G401.6 (cell line): Measurements from ENCODE around the gene CLDN6.

Experiments used
- FAIRE-seq: peaks from 2 replicates; lab custom pipeline; 2012; peaks lifted over from hg19 to GRCh38; lab: Jason Lieb, UNC

The CLDN6 gene

GRCh38 chr16:3013491-3013951, 4.5 kb downstream of the CLDN6 start:
- no peak for FAIRE-seq

- FAIRE-seq: no peak
Observed at GRCh38 chr16:3012828-3013420, 5.1 kb downstream of the CLDN6 start, which contains the start of gene CLDN9. TSS of gene CLDN9 (plus strand) at chr16:3012923. CDS start at chr16:3013363, 440 bp downstream.

DNA sequence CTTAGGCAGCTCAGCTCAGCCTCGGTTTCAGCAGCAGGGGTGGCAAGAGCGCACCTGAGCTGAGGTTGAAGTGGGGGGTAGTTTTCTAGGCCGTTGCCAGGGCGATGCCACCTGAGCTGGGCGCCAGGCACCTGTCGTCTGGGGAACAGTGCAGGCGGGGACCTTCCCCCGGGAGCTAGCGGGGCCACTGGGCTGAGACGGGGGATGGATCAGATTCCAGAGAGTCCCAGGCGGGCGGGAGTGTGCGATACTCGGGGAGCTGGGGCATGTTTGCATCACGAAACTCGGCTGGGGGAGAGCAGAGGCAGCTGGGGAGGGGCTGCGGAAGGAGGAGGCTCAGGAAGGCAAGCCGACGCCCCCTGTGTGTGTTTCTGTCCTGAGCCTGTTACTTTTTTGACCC, 5.7 kb downstream of the CLDN6 start:
- FAIRE-seq: no peak

GRCh38 chr16:3010510-3010909, 7.5 kb downstream of the CLDN6 start:
- FAIRE-seq: no peak

GRCh38 chr16:3009568-3010390, 8.2 kb downstream of the CLDN6 start:
- FAIRE-seq: no peak

DNA sequence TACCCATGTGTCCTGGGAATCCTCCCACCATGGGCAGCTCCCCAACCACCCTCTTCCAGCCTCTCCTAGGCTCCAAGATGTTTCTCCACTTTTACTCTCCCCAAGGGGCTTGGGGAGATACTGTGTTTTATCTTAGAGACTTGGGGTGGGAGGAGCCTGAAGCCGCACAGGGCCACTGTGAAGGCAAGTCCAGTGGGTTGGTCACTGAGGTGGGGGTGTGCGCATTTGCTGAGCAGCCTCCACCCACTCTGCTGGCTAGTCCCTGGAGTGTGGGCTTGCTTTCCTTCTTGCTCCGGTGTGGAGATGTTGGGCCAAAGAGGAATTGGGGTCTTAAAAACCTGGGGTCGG, 9.3 kb downstream of the CLDN6 start:
- no peak for FAIRE-seq

DNA sequence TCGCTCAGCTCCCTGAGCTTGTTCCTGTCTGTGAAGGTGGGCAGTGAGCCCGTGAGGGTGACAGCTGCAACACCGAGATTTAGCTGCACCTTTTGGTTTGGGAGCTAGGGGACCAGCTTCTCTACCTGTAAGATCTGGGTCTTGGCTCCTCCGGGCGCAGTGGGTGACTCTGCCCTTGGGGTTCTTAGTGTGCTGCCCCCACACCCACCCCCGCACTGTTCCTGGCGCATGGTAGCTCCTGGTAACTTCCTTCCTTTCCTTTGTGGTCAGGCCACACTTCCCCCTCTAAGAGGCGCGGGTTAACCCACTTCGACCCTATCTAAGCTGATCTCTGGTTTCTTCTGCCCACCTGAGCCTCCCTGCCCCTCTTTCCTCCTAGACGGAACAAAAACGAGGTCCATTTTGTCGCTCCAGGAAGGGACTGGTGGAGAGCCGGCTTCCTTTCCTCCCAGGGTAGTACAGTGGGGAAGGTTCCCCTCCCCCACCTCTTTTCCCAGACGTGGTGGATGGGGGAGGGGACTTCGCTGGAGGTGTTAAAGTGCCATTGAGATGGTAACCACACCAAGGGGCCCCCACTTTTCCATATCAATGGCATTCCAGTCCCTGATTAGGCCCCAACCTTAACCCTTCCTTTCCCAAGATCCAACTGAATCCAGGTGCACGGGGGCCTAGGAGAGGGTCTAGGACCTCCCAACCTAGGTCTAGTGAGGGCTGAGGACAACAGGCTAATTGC, 9.9 kb downstream of the CLDN6 start:
- FAIRE-seq: no peak

DNA sequence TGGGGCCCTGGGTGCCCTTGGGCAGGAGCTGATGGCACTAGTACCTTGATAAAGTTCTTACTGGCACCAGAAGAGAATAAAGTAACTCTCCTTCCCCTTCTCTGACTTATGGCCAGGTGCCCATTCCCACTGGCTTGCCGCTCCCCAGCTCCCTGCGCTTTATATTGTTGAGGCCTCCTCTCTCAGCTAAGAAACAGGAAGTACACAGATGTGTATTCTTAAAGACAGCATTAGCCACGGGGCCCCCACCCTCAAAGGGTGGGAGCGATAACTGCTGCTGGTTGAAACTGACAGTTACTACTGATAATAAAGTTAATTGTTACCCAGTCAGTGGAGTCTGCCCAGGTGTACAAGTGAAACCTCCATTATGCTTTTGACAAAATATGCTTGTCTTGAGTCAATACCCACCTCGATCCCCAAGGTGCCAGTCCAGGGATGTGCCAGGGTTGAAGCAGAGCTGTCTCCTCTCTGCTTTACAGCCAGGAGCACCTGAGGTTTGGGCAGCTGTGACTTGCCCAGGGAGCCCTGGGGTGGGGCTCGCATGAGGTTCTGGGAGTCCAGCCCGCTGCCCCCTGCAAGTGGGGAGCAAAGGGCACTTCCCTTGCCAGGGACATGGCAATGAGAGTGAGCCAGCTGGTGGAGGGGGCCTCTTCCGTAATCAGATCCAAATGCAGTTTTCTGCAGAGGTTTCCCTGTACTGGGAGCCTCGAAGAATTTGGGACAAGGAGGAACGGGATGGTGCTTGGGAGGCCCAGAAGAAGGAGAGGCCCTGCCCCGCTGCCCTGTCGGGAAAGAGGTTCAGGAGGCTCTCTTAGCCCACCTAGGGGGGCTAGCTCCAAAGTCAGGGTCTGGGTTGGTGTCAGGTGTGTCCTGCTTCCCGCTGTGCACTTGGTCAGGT, 10.7 kb downstream of the CLDN6 start:
- no peak for FAIRE-seq

- FAIRE-seq: no peak
Observed at GRCh38 chr16:3004781-3005284, 13.2 kb downstream of the CLDN6 start.

DNA sequence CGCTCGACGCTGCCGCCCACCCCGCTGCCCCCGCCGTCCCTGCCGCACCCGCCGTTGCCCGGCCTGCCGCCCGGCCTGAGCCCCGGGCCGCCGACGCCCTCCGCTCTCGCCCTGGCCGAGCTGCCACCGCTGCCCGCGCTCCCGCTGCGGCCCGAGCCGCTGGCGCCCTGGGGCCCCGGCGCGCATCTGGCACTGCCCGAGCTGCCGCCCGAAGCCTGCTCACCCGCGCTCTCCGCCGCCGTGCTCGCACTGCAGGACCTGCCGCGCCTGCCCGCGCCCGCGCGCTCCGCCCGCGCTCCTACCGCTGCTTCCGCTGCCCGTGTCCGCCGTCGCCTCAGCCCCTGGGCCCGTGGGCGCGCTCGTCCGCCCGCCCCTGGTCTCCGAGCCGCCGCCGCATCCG, 13.7 kb downstream of the CLDN6 start:
- FAIRE-seq: no peak

DNA sequence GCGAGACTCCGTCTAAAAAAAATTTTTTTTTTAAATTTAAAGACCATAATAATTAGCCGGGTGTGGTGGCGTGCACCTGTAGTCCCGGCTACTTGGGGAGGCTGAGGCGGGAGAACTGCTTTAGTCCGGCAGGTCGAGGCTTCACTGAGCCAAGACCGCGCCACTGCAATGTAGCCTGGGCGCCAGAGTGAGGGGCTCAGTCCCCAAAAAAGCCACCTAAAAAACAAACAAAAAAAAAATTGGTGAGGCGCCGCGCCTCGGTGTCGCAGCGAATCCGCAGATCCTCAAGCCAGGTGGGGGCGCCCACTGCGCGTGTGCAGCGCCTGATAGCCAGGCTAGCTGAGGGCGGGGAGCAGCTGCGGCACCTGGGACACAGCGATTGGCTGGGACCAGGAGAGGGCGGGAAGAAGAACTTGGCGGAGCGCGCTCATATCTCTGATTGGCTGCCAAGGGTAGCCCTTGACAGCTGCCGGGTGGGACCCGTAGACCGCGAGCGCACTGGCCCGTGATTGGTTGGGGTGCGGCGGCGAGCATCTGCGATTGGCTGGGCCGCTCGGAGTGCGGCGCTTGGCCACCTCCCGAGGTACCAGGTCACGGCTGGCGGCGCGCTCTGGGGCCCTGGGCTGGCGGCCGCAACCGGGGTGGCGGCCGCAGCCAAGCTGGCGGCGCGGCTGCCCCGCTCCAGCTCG, 14.3 kb downstream of the CLDN6 start:
- FAIRE-seq: peak; percentile 98

- FAIRE-seq: no peak
Observed at GRCh38 chr16:3001316-3001715, 16.7 kb downstream of the CLDN6 start.

GRCh38 chr16:3000540-3000939, 17.4 kb downstream of the CLDN6 start:
- FAIRE-seq: no peak

- no peak for FAIRE-seq
Observed at GRCh38 chr16:2999929-3000328, 18.1 kb downstream of the CLDN6 start.

DNA sequence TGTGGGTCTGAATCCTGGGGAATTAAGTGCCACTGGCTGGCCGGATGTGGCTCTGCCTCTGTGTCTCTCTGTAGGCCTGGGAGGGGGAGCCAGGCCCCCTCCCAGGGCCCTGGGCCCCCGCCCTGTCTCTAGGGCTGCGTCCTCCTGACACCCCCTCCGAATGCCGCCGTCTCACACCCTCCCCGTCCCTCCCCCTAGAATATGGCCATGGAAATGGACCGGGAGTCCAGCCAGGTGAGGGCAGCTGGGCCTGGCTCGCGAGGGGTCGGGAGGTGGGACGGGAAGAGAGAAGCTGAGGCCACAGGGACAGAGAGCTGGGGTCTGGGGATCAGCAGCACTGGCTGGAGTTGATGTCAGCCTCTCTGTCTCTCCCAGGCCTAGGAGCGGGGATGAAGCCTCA, 21.7 kb downstream of the CLDN6 start:
- FAIRE-seq: no peak

- FAIRE-seq: no peak
Observed at GRCh38 chr16:2992383-2993081, 25.5 kb downstream of the CLDN6 start.

DNA sequence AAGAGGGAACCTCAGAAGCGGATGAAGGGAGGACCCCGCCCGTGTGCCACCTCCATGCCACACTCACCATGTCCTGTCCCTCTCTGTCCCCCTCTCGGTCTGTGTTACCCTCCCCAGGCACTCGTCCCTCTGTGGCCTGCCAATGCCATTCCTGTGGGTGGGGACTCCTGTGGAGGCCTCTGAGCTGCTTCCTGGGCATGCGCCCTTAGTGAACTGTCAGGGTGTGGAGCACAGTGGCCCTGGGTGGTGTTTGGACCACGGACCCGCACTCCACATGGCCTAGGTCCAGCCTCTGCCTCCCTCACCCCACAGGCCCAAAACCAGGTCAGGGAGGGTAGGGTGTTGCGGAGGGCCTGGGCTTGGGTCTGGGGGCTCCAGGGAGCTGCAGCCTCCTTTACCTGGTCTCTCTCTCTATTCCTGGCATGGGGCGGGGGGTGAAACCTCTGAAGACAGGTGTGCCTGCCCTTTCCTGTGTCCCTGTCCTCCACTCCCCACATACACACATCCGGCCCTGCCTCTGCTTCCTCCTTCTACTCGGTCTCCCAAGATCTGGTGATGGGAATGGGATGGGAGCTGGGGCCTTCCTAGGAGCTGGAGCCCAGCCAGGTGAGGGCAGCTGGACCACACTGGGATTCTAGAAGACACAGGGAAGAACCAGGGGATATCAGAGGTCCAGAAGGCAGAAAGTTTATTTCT, 26.3 kb downstream of the CLDN6 start:
- FAIRE-seq: no peak

DNA sequence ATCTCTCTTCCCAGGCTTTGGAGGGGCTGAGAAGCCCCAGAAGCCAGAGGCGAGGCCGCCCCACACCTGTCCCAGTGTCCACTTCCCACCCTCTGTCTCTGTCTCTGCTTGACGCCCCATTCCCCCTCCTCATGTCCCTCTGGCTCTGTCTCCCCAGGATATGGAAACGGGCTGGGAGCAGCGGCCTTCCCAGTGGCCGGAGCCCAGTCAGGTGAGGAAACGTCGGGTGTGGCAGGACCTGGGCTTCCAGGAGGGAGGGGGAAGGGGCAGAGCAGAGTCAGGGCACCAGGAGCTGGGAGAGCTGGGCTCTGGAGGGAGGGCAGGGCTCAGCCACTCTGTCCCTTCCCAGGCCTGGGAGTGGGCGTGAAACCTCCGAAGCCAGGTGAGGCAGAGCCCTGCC, 27.1 kb downstream of the CLDN6 start:
- FAIRE-seq: no peak

DNA sequence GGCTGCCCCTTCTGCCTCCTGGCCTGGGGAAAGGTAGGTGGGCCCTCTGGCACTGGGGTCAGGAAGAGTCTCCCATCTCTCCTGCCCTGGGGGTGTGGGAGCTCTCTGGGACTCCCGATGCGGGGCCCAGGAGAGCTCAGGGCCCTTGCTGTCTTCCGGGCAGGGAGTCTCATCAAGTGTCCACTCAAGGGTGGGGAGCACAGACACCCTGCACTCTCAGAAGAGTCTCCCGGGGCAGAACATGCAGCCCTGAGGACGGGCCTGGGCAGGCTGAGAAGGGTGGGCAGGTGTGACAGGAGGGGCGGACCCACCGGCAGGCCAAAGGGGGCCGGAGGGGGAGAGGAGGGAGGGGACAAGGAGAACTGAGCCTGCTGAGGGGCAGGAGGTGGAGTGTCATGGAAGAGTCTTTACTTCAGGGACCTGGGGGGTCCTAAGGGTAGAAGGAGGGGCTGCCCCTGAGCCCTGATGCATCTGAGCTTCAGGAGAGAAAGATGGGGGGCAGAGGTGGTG, 29.3 kb downstream of the CLDN6 start:
- no peak for FAIRE-seq

DNA sequence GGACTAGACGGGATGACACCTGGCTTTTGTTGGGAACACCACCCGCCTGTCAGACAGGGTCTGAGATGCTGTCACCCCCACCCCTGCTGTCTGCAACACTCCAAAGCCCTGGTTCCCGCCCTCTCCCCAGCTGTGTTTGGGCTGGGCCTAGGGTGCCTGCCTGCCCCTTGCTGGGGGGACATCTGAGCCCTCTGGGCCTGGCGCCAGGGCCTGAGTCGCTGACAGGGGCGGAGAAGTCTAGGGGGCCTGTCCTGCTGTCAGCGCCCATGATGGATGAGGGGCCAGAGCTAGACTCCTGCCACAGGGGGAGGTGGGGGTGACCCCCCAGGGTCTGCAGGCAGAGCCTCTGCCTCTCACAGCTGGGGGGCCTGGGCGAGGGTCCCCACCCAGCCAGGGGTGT, 30.1 kb downstream of the CLDN6 start:
- no peak for FAIRE-seq
